GM21381 (cell line): ENCODE data around the gene TBKBP1.
"Not testable (repeated sequence)": the region's sequence is repeated elsewhere in the genome, so short reads cannot be mapped to it uniquely, and the experiment has no call there.

Source experiments
- ATAC-seq: cut with Tn5 transposase; IDR thresholded peaks from one replicate; pipeline ENCODE4 v1.9.1; 2021; ENCODE audit warnings: mild to moderate bottlenecking, moderate library complexity; ENCODE audit not compliant: unreplicated experiment

The TBKBP1 gene

DNA sequence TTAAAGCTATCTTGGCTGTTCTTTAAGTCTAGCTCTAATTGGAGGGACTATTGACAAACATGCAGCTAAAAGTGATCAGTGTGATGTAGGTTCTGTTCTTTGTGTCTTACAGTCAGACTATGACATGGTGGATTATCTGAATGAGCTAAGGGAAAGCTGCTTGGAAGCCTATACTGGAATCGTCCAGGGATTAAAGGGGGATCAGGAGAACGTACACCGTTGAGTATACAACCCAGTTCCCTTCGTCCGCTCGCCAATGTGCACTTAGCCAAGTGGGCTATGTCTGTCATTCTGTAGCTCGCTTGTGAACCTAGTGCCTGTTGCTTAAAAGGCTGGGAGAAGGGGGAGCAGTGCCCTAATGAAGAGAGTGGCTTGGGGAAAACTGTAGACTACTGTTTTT lies 15.8 kb upstream of the TBKBP1 start:
- ATAC-seq: no peak

DNA sequence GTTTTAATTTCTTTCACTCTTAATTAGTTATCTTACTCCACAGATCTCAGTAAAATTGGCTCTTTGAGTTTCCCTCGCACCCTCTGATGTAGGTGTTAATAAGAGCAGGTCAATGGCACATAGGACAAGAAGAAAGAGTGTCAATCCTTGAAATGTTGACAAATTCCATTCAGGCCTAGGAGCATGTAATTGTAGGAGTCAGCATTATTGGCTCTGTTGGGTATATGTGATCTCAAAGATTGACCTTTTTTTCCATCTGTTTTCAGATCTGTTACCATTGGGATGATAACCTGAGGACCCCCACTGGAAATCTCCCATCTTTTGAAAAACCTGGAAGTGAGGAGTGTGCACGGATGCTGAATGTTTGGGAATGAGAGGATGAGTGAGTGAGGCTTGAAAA lies 11.8 kb upstream of the TBKBP1 start:
- no peak for ATAC-seq

DNA sequence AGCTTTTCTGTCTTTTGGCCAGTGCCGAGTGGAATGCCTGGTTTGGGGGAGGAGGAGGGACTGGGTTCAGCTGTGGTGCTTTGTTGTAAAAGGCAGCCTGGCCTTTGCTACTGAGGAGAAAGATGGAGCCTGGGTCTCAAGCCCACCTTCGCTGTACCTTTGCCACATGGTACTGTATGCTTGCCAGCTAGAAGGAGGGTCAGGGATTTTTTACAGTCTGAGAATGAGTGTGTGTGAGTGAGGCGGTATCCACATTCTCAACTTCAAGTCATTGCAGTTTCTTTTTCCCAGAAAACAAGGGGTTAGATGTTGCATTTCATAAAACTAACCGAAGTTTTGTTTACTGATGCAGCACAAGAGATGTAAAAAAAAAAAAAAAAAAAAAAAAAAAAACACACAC lies 11.2 kb upstream of the TBKBP1 start:
- ATAC-seq: not testable (repeated sequence)

DNA sequence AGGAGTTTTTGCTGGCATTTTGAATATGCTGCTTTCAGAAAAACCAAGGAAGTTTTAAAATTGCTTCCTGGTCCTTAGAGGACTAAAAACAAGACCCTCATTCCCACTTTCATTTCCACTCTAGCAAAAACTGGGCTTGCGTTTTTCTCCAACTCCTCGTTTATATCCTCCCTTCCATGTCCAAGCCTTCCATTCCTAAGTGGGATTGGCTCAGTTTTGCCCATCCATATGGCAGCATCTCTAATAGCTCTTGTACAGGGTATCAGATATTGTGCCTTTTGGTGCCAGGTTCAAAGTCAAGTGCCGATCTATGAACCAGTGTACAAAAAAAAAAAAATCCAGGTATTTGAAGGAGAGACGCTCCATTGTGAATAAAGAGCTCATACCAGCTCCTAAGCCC lies 9.9 kb upstream of the TBKBP1 start:
- ATAC-seq: no peak

DNA sequence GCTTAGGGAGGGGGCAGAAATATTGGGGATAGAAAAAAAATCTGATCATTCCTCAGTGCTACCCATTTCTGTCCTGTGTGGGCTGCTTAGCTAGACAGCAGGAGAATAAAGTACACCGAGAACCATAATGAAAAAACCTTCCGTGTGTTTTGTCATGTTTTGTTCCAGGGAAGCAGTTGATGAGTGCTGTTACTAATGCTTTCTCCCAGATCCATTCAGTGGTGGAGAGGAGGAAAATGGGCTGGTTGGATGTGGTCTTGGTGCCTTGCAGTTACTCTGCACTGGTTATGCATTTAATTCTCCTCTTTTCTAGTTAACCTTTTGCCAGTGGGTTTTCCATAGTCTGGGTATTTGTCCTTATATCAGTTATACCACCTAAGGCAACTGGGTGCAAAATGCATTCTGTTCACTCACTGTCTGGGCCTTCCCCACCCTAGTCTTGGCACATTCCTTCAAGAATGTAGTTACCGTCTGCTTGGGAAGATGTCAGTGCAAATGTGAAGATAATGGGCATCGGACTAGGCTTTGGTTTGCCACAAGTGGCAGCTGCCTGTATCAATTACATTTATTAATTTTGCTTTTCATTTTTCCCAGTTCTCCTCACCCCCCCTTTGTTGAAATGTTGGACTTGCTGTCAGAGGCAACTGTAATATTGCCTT lies 9.3 kb upstream of the TBKBP1 start:
- ATAC-seq: no peak

DNA sequence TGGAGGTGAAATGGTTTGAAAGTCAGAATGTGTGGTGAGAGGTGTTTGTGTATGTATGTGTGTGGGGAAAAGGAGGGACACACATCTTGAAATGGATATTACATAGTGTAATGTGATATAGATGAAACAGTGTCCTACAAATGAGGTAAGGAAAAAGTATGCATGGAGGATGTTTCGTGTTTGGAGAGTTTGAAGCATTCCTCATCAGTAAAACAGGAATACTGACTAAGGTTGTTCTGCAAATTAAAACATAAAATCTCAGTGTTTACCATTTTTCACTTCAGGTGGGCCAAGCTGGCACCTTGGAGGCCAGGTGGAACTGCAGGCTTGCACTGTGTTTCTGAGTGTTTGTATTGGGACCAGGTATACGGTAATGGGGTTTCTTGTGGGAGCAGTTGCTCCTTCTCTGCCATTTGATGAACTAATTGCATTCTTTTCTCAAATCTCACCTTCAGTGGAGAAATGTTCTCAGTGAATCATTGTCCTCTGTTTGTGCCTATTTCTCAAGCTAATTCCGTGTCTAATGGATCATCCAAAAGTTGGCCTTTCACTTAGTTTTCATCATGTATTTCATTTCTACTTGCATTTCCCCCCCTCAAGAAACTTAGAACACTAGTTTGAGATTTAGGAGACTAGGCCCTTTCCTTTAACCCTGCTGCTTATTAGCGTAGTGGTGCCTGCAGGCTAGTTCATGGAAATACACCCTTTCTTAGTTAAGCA lies 8.2 kb upstream of the TBKBP1 start:
- ATAC-seq: no peak

DNA sequence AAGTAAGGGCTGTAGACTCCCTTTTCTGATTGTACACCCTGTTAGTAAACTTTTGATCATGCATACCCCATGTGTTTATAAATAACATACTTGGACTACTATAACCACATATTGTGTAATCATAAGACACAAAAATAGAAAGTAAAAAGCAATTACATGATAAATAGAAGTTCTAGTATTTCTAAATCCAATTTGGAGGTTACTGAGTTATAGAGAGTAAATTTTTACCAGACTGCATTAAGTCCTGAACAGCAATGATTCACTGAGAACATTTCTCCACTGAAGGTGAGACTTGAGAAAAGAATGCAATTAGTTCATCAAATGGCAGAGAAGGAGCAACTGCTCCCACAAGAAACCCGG lies 7.7 kb upstream of the TBKBP1 start:
- ATAC-seq: no peak

DNA sequence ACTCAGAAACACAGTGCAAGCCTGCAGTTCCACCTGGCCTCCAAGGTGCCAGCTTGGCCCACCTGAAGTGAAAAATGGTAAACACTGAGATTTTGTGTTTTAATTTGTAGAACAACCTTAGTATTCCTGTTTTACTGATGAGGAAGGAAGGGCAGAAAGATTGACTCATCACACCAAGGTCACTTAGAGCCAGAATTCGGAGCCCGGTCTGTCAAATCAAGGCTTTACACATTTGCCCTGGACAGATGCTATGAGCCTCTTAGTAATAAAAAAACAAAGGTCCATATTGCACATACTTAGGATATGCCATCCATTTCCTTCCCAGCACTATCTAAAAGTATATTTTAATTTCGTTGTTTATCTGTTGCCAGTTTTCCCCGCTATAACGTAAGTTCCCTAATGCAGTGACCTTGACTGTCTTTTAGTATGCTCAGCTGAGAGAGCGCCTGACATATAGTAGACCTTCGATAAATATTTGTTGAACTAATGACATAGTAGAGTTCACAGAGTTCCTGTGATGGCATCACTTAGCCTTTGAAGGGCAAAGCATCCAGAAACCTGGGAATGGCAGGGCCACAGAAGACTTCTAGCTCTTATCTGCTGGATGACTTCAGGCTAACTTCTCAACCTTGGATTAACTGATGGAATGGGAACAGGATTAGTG lies 7.2 kb upstream of the TBKBP1 start:
- ATAC-seq: no peak

DNA sequence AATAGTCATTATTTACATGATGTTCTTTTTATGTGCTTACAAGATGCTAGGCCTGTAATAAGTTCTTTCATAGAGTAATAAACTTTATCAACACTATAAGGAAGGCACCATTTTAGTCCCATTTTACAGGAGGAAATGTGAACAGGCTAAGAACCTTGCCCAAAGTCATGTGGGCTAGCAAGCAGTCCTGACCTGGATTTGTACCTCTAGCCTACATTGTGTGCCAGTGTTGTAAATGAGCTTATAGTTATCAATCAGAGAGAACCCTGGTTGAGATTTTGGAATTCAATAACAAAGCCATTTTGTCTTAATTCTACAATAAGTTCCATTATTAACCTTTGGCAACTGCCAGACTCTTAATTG lies 6.7 kb upstream of the TBKBP1 start:
- ATAC-seq: no peak

DNA sequence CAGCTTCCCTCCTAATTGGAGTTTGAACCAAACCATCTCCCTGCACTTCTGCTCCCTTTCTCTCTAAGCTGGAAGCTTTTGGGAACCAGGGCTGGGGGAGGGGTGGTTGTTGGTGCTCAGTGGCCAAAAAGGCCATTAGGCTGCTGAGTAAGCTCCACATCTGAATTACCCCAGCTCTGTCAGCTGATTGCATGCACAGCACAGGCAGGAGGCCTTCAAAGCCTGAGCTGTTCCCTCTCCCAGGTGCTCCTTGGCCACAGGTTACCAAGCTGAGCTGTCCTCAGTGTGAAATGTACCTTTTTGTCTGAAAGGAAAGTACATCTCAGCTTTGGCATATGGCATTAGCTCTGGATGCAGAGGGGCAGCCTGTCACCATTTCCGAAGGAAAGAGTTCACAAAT lies 6.2 kb upstream of the TBKBP1 start:
- ATAC-seq: no peak

DNA sequence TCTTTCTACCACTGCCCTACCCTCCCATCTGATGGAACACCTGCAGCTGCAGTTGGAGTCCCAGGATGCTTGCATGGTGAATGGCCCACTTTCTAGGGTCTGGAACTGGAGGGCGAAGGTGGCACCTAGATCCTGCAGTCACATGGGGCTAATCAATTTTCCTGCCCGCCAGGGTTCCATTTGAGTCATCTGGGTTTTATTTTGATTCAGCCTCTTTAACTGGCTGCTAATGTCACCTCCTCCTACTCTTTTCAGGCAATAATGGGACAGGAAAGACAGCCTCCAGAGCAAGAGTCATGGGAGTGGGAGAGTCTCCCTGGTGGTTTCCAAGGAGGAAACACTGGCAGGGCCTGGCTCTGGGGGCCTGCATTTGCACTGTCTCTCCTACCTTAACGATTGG lies 3.8 kb upstream of the TBKBP1 start:
- ATAC-seq: no peak

DNA sequence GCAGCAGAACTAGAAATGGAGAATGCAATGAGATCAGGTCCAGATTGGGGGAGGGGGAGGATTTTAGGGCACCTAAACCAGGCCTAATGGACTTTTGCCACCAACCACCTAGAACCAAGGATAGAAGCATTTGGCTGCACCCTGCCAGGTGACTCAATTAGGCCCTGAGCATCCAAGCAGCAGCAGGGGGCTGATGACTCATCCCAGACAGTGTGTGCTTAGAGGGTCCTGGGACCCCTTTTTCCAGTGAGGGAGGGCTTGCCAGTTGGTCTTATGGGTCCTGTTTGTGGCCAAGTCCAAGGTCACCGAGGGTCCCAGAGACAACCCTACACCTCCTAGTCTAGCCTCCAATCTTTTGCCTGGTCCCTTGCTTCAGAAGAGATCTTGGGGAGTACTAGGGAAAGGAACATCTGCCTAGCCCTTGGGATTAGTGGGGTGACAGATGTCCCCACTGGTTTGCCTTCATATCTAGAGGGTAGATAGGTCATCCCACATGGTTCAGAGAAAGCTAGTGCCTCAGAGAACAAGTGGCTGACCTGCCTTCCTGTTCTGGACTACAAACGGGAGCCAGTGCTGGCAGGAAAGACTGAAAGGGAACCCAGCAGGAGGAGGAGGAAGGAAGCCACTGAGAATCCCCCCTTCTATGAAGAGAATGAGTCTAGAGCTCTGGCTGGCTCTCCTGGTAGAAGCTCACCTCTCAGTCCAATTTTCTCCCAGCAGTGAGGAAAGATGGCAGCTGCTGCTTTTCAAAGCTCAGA lies 1.6 kb upstream of the TBKBP1 start:
- no peak for ATAC-seq

DNA sequence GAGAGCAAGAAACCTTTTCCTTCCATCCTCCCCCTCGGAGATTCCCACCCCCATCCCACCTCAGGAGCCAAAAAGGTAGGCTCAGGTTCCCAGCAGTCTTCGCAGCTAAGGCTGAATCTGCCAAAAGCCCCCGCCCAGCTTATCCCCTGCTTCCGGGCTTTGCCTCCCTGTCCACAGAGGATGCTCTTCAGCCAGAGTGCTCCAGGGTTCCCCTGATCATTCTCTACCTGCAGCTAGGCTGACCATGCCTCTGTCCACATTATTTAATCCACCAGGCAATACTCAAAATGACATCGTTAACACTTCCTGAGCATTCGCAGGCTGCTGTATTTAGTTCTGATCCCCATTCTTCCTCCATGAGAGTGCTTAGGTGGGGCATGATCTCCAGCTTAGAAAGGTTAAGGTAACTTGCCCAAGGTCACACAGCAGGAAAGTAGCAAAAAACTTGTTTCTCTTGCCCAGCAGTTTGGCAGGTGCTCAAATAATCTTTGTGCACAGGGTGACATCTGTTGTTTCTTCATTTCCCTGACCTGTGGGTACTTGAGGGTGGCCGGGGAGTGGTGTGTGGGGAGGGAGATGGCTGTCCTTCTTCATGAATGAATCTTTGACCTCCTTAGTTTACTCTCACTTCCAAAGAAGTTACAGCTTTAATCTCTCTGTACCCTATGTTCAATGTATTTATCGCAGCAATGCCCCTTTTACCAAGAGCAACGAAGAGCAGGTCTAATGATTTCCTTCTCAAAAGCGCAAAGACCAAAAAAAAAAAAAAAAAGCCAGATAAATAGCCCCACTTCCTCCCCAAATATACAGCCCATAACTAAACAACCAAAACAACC lies 848 bp upstream of the TBKBP1 start:
- no peak for ATAC-seq

DNA sequence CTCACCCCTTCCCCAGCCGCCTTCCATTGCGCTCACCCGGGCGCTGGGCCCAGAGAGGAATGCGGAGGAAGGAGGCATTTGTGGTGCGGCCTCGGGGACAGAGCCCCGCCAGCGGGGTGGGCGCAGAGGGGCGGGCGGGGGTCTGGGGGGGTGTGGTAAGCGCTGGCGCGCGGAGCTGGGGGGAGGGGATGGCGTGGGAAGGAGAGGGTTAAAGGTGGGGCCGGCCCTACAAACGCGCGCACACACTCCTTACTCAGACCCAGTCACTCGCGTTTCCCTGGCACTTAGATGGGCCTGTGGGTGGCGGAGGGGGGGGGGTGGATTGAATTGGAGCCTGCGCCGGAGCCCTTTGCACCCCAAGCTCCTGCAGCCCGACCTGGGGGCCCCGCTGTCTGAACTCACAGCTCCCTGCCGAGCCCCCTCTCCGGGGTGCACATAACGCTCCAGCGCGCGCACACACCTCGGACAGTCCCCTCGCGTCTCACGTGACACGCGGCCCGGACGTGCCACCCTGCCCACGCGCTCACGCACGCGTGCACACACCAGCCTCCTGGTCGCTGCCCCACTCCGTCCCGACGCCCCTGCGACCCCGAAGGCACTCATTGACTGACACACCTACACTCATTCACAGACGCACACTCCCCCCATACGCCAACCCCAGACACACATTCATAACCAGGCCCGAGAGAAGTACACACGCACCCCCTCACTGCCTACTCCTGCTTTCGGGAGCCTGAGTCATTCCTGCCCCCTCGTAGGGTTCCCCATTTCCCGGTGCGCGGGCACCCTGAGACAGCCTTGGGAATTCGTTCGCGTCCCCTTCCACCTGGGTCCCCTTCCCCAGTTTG lies 844 bp downstream of the TBKBP1 start:
- no peak for ATAC-seq

DNA sequence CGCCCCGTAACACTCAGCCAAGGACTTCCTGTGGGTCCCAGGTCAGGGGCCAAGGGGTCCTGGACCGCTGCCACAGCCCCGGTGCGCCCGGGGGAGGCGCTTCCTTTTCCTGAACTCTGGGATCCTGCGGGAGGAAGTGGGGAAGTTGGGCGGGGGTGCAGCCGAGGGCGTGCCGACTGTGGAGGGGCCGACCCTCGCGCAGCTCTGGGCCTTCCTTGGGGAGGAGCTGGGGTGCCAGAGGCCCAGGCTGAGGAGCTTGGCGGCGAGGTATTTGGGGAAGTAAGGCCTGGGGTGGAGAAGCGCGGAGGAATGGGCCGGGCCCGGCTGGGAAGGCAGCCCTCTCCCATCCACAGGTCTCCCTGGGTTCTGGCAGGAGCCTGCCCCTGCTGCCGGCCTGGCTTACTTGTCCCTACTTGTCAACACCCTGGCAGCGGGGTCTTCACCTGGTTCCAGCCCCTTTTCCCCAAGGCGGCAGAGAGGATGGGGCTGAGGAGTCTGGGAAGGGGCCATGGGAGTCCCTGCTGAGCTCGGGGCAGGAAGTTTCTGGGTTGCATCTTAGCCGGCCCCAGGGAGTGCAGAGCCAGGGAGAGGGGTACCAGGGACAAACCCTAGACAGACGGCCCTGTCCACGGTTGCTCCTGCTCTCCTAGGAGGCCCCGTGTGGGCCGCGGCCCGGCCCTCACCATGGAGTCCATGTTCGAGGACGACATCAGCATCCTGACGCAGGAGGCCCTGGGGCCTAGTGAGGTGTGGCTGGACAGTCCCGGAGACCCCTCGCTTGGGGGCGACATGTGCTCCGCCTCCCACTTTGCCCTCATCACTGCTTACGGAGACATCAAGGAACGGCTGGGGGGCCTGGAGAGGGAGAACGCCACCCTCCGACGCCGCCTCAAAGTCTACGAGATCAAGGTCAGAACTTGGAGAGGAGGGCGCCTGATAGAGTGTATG lies 1.7 kb downstream of the TBKBP1 start:
- ATAC-seq: no peak

DNA sequence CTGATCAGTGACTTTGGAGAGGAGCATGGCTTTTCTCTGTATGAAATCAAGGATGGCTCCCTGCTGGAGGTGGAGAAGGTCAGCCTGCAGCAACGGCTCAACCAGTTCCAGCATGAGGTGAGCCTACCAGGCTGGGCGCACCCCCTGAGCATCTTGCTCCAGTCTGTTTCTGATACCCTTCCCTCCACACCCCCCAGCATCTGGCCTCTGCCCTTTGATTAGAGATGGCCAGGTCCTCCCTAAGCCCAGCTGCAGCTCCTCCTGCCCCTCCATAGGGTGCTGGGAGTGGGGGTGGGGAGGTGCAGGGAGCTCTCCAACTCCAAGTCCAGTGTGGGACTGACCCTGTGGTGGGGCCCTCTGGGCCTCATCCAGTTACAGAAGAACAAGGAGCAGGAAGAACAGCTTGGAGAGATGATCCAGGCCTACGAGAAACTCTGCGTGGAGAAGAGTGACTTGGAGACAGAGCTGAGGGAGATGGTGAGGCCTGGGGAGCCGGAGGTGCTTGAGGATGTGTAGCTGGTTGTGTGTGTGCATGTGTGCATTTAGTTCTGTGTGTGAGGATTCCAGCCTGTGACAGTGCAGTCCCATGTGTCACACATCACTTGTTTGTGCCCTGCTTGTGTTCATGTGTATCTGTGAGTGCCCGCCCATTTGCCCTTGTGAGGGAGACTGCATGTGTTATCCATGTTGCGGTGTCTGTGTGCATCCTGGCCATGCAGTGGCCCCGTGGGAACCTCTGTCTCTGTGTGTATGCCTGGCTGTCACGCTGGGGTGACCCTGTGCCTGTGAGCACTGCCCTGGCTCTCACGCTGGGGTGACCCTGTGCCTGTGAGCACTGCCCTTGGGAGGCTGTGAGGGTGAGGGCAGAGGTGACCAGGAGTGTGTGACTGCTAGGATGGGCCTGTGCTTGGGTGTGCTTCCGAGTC lies 3.0 kb downstream of the TBKBP1 start:
- no peak for ATAC-seq

DNA sequence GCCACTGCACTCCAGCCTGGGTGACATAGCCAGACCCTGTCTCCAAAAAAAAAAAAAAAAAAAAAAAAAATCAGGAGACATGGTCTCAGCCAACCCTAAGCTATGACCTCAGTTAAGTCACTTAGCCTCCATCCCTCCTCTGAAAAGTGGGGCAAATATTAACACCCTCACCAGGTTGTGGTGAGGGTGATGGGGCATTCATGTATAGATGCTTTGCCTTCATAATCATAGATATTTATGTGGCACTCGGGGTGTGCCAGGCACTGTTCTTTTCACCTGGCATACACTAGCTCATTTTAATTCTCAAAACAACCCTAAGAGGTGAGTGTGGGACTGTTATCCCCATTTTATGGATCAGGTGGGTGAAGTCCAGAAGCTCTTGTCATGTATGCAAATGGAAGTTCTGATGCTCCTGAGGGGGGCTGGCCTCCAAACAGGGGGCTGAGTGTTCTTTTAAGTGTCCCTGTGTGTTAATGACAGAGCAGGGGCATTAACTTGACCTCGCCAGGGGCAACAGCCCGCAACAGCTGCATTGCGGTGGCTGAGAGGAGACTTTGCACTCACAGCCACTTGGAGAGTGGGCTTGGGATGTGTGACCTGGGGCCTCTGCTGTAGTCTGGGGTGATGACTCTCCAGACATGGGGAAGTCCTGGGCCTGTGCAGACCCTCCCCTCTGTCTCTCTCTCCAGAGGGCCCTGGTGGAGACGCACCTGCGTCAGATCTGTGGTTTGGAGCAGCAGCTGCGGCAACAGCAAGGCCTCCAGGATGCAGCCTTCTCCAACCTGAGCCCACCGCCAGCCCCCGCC lies 4.1 kb downstream of the TBKBP1 start:
- ATAC-seq: no peak
